HEK293T (cell line): Measurements from ENCODE around the gene RFTN2.
"Not testable (repeated sequence)": the region's sequence is repeated elsewhere in the genome, so short reads cannot be mapped to it uniquely, and the experiment has no call there.

Experiments used
- CTCF ChIA-PET: fragments of 350-600 bp; formaldehyde crosslinking; extraction: SDS; loops from one replicate; lab custom pipeline; 2021; ENCODE audit warnings: antibody characterized with exemption, inconsistent platforms; lab: Yijun Ruan, JAX
- POLR2A ChIA-PET: fragments of 350-600 bp; formaldehyde crosslinking; extraction: SDS; loops from one replicate; lab custom pipeline; 2020; ENCODE audit warnings: antibody characterized with exemption, inconsistent platforms; lab: Yijun Ruan, JAX
- DNase-seq: peaks from one replicate; pipeline ENCODE4 v3.0.0; 2012; ENCODE audit warnings: mixed read lengths; ENCODE audit errors: extremely low spot score
- ARNT ChIP-seq: fragments of 450-650 bp; IDR thresholded peaks from 2 replicates; pipeline ENCODE4 v1.6.1; 2017; ENCODE audit warnings: mild to moderate bottlenecking
- BHLHE40 ChIP-seq: fragments of 450-650 bp; IDR thresholded peaks from 2 replicates; pipeline ENCODE4 v1.6.1; 2016; ENCODE audit warnings: mild to moderate bottlenecking, moderate library complexity, borderline replicate concordance
- CTBP1 ChIP-seq: fragments of 450-650 bp; IDR thresholded peaks from 2 replicates; pipeline ENCODE4 v1.6.1; 2016; ENCODE audit warnings: borderline replicate concordance
- ELF4 ChIP-seq: fragments of 450-650 bp; IDR thresholded peaks from 2 replicates; pipeline ENCODE4 v1.6.1; 2017; ENCODE audit warnings: antibody characterized with exemption
- FOXA1 ChIP-seq: fragments of 450-650 bp; IDR thresholded peaks from 2 replicates; pipeline ENCODE4 v1.6.1; 2016; ENCODE audit warnings: mild to moderate bottlenecking
- FOXK2 ChIP-seq: fragments of 450-650 bp; IDR thresholded peaks from 2 replicates; pipeline ENCODE4 v1.6.1; 2016; ENCODE audit warnings: mild to moderate bottlenecking
- FOXM1 ChIP-seq: fragments of 450-650 bp; IDR thresholded peaks from 2 replicates; pipeline ENCODE4 v1.6.1; 2017; ENCODE audit warnings: mild to moderate bottlenecking, borderline replicate concordance
- HDGF ChIP-seq: fragments of 450-650 bp; IDR thresholded peaks from 2 replicates; pipeline ENCODE4 v1.6.1; 2017; ENCODE audit warnings: antibody characterized with exemption, borderline replicate concordance
- L3MBTL2 ChIP-seq: fragments of 450-650 bp; conservative IDR thresholded peaks from 2 replicates; pipeline ENCODE4 v1.6.1; 2016; ENCODE audit warnings: mild to moderate bottlenecking
- LEF1 ChIP-seq: fragments of 450-650 bp; IDR thresholded peaks from 2 replicates; pipeline ENCODE4 v1.6.1; 2017; ENCODE audit warnings: mild to moderate bottlenecking, borderline replicate concordance
- NFRKB ChIP-seq: fragments of 450-650 bp; IDR thresholded peaks from 2 replicates; pipeline ENCODE4 v1.6.1; 2016; ENCODE audit warnings: mild to moderate bottlenecking, moderate library complexity
- SP1 ChIP-seq: fragments of 450-650 bp; IDR thresholded peaks from 2 replicates; pipeline ENCODE4 v1.6.1; 2017
- SUZ12 ChIP-seq: fragments of 450-650 bp; IDR thresholded peaks from 2 replicates; pipeline ENCODE4 v1.6.1; 2016; ENCODE audit warnings: mild to moderate bottlenecking
- TARDBP ChIP-seq: fragments of 450-650 bp; IDR thresholded peaks from 2 replicates; pipeline ENCODE4 v1.6.1; 2016
- ZNF384 ChIP-seq: fragments of 450-650 bp; IDR thresholded peaks from 2 replicates; pipeline ENCODE4 v1.6.1; 2016
- TF ChIP-seq, protein P1 (sequence below): fragments of 450-650 bp; IDR thresholded peaks from 2 replicates; pipeline ENCODE4 v1.6.1; 2016

Gene RFTN2

DNA sequence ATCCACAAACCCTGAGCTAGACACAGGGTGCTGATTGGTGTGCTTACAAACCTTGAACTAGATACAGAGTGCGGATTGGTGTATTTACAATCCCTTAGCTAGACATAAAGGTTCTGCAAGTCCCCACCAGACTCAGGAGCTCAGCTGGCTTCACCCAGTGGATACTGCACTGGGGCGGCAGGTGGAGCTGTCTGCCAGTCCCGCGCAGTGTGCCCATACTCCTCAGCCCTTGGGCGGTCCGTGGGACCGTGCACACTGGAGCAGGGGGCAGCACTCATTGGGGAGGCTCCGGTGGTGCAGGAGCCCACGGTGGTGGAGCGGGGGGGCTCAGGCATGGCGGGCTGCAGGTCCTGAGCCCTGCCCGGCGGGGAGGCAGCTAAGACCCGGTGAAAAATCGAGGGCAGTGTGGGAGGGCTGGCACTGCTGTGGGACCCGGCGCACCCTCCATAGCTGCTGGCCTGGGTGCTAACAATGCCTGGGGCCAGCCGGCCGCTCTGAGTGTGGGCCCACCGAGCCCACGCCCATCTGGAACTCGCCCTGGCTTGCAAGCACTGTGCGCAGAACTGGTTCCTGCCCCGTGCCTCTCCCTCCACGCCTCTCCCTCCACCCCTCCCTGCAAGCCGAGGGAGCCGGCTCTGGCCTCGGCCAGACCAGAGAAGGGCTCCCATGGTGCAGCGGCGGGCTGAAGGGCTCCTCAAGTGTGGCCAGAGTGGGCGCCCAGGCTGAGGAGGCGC, 83.9 kb downstream of the RFTN2 start:
- no peak for DNase-seq
- TF ChIP-seq ZNF384 (no peak), SP1 (no peak), LEF1 (no peak), ELF4 (no peak)
- ChIA-PET POLR2A (no interaction called here), CTCF (no interaction called here)

DNA sequence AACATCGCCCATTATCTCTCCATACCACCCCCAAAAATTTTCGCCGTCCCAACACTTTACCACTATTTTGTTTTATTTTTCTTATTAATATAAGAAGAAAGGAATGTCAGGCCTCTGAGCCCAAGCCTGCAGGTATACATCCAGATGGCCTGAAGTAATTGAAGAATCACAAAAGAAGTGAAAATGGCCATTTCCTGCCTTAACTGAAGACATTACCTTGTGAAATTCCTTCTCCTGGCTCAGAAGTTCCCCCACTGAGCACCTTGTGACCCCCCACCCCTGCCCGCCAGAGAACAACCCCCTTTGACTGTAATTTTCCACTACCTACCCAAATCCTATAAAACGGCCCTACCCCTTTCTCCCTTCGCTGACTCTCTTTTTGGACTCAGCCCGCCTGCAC, 88.1 kb downstream of the RFTN2 start:
- DNase-seq, POLR2A ChIA-PET, CTCF ChIA-PET: not testable (repeated sequence)

DNA sequence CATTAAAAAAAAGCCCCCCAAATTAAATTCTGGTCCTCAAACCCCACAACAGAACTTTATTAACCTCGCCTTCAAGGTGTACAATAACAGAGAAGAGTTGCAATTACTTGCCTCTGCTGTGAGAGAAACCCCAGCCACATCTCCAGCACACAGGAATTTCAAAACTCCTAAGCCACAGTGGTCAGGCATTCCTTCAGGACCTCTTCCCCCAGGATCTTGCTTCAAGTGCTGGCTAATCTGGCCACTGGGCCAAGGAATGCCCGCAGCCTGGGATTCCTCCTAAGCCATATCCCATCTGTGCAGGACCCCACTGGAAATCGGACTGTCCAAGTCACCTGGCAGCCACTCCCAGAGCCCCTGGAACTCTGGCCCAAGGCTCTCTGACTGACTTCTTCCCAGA, 95.2 kb downstream of the RFTN2 start:
- CTCF ChIA-PET, POLR2A ChIA-PET, DNase-seq: not testable (repeated sequence)

DNA sequence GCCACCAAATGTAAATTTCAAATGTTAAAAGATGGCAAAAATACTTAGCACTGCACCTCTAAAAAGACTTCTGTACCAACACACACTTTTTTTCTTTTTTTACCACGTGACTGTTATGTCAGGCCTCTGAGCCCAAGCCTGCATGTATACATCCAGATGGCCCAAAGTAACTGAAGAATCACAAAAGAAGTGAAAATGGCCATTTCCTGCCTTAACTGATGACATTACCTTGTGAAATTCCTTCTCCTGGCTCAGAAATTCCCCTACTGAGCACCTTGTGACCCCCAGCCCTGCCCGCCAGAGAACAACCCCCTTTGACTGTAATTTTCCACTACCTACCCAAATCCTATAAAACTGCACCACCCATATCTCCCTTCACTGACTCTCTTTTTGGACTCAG, 97.1 kb downstream of the RFTN2 start:
- CTCF ChIA-PET, POLR2A ChIA-PET, DNase-seq: not testable (repeated sequence)

DNA sequence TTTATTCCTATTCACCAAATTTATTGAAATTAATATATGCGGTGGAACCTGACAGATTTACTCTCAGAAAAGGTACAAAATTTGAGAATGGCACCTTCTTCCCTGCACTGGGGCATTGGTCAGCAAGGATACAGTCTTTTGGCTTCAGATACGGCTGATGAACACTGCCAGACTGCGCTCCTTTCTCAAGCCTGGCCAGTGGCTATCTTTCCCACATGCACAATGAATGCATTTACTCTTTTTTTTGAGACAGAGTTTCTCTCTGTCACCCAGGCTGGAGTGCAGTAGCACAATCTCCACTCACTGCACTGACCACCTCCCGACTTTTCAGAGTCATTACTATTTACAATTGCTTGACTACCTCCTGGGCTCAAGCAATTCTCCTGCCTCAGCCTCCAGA, 97.9 kb downstream of the RFTN2 start:
- TF ChIP-seq L3MBTL2 = no peak
- TF ChIP-seq ZNF384 = no peak
- no peak for TF ChIP-seq CTBP1
- no peak for TF ChIP-seq TARDBP
- TF ChIP-seq NFRKB = no peak
- no peak for TF ChIP-seq SUZ12
- no peak for TF ChIP-seq SP1
- TF ChIP-seq, protein P1, sequence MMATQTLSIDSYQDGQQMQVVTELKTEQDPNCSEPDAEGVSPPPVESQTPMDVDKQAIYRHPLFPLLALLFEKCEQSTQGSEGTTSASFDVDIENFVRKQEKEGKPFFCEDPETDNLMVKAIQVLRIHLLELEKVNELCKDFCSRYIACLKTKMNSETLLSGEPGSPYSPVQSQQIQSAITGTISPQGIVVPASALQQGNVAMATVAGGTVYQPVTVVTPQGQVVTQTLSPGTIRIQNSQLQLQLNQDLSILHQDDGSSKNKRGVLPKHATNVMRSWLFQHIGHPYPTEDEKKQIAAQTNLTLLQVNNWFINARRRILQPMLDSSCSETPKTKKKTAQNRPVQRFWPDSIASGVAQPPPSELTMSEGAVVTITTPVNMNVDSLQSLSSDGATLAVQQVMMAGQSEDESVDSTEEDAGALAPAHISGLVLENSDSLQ = no peak
- no peak for TF ChIP-seq HDGF
- no peak for TF ChIP-seq ARNT
- no peak for TF ChIP-seq LEF1
- TF ChIP-seq FOXA1 = no peak
- no peak for TF ChIP-seq FOXK2
- no peak for TF ChIP-seq ELF4
- no peak for TF ChIP-seq FOXM1
- no peak for TF ChIP-seq BHLHE40
- CTCF ChIA-PET = no interaction called here
- POLR2A ChIA-PET = interaction anchor here (1.6 kb wide), 1 partner anchor 78 kb away, joined by 4 read pairs; the partner anchor contains the start of genes HSPD1 and HSPE1
- no peak for DNase-seq

DNA sequence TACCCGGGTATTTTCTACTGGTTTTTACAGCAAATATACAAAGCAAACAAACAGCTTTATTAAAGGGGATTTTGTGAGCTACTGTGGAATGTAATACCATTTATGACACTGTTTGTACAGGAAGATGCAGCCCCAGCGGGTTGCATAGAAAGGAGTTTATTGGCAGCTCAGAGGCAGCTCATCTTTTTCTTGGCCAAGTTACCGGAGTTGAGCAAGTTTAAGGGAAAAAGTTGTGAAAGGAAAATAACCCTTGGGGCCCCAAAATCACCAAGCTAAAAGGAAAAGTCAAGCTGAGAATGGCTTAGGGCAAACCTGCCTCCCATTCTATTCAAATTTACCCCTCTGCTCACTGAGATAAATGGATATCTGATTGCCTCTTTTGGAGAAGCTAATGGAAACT, 98.8 kb downstream of the RFTN2 start:
- POLR2A ChIA-PET = interaction anchor here (1.6 kb wide), 1 partner anchor 77 kb away, joined by 4 read pairs; the partner anchor contains the start of genes HSPD1 and HSPE1
- DNase-seq = no peak
- CTCF ChIA-PET = no interaction called here
- TF ChIP-seq HDGF (no peak), SUZ12 (no peak), L3MBTL2 (no peak), ARNT (no peak), TARDBP (no peak), ELF4 (no peak), FOXK2 (no peak), LEF1 (no peak)
- TF ChIP-seq, protein P1 = no peak

DNA sequence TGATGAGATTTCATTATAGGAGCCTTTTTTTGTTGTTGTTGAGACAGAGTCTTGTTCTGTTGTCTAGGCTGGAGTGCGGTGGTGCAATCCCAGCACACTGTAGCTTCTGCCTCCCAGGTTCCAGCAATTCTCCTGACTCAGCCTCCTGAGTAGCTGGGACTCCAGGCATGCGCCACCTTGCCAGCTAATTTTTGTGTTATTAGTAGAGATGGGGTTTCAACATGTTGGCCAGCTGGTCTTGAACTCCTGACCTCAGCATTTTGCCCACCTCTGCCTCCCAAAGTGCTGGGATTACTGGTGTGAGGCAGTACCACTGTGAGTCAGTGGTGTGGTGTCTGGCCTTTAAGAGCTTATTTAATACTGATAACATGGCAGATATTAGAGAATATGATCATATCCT, 99.4 kb downstream of the RFTN2 start:
- DNase-seq = no peak

More for the DNA sequence above, 99.4 kb downstream of the RFTN2 start:
- ChIA-PET CTCF (no interaction called here), POLR2A (interaction anchor here (1.6 kb wide), 1 partner anchor 76 kb away, joined by 4 read pairs; the partner anchor contains the start of genes HSPD1 and HSPE1)
- TF ChIP-seq ARNT (no peak), SUZ12 (no peak), HDGF (no peak), TARDBP (no peak), L3MBTL2 (no peak), CTBP1 (no peak), FOXA1 (no peak), ZNF384 (no peak), NFRKB (no peak), FOXK2 (no peak), LEF1 (no peak), ELF4 (no peak), FOXM1 (no peak), SP1 (no peak), BHLHE40 (no peak)
- TF ChIP-seq, protein P1 = no peak
